ENCODE results near the gene NTSR2. TPM values are rescaled to one million over a fixed set of nuclear protein-coding genes. Genes with fewer than 3 reads are reported as not detected.

NTSR2 gene
- total RNA-seq, 1 donor from 2014 or later: not detected

DNA sequence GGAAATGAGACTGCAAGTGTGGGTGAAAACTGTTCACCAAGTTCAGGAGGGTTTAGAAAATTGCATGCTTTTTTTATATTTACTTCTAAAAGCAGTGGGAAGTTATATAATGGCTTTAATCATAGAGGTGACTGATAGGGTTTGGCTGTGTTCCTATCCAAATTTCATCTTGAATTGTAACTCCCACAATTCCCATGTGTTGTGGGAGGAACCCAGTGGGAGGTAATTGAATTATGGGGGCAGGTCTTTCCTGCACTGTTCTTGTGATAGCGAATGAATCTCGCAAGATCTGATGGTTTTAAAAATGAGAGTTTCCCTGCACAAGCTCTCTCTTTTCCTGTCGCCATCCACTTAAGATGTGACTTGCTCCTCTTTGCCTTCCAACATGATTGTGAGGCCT lies 35.7 kb upstream of the NTSR2 start:
- no peak overlapping the region for H3K4me3 Mint-ChIP-seq
- intact Hi-C loops (cut with micrococcal nuclease): no loop called here
- no peaks in the 10 kb centered on the region for H3K27me3 Mint-ChIP-seq
- ChIA-PET POLR2A (no interaction called here), CTCF (interaction anchor here (1.1 kb wide), 1 partner anchor 74 kb away, joined by 4 read pairs; no protein-coding TSS in a partner anchor)
- no peak overlapping the region for H3K27ac Mint-ChIP-seq
- no peaks in the 10 kb centered on the region for H3K4me1 Mint-ChIP-seq
- TF ChIP-seq, protein P1, sequence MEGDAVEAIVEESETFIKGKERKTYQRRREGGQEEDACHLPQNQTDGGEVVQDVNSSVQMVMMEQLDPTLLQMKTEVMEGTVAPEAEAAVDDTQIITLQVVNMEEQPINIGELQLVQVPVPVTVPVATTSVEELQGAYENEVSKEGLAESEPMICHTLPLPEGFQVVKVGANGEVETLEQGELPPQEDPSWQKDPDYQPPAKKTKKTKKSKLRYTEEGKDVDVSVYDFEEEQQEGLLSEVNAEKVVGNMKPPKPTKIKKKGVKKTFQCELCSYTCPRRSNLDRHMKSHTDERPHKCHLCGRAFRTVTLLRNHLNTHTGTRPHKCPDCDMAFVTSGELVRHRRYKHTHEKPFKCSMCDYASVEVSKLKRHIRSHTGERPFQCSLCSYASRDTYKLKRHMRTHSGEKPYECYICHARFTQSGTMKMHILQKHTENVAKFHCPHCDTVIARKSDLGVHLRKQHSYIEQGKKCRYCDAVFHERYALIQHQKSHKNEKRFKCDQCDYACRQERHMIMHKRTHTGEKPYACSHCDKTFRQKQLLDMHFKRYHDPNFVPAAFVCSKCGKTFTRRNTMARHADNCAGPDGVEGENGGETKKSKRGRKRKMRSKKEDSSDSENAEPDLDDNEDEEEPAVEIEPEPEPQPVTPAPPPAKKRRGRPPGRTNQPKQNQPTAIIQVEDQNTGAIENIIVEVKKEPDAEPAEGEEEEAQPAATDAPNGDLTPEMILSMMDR (IDR thresholded peaks at IDR 0.05): no peak
- ATAC-seq (ENCODE audit: low read depth): no peak
- no peaks in the 10 kb centered on the region for H3K9me3 Mint-ChIP-seq
- H3K36me3 Mint-ChIP-seq (ENCODE audit: low read depth): no peaks in the 10 kb centered on the region
- no peak for DNase-seq

GRCh38 chr2:11705063-11705462 lies 35.1 kb upstream of the NTSR2 start:
- H3K9me3 Mint-ChIP-seq: no peaks in the 10 kb centered on the region
- intact Hi-C loops (cut with micrococcal nuclease): no loop called here
- no peaks in the 10 kb centered on the region for H3K27me3 Mint-ChIP-seq
- TF ChIP-seq, protein P1 (IDR thresholded peaks at IDR 0.05): no peak
- no peak overlapping the region for H3K4me3 Mint-ChIP-seq
- H3K27ac Mint-ChIP-seq: no peak overlapping the region
- H3K4me1 Mint-ChIP-seq: no peaks in the 10 kb centered on the region
- ChIA-PET POLR2A (no interaction called here), CTCF (interaction anchor here (1.1 to 2.1 kb wide), 3 partner anchors 12 to 75 kb away, joined by 4 to 5 read pairs (median 4); no protein-coding TSS in a partner anchor)
- no peak for DNase-seq
- no peak for ATAC-seq (ENCODE audit: low read depth)
- H3K36me3 Mint-ChIP-seq (ENCODE audit: low read depth): no peaks in the 10 kb centered on the region

DNA sequence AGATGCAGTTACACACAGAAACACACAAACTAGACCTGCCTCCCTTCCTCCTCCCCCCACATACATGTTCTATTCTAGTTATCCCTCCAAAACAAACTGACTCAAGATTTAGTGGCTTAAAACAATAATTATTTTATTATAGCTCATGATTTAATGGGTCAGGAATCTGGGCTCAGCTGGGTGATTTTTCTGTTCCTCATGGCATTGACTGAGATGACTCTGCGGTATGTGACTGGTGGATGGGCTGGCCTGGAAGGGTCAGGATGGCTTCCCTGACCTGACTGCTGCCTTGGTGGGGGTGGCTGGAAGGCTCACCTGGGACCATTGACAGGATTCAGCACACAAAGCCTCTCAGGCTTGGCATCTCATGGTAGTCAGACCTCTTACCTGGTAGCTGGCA lies 33.7 kb upstream of the NTSR2 start:
- DNase-seq (no peak), ATAC-seq (ENCODE audit: low read depth) (no peak)
- H3K27me3 Mint-ChIP-seq: no peaks in the 10 kb centered on the region
- intact Hi-C loops (cut with micrococcal nuclease): loop anchor here (2.0 kb wide), 1 partner anchor 51 kb away; no protein-coding TSS in a partner anchor
- no peak overlapping the region for H3K4me3 Mint-ChIP-seq
- POLR2A ChIA-PET: no interaction called here
- CTCF ChIA-PET: interaction anchor here (0.9 to 2.1 kb wide), 2 partner anchors 11 to 76 kb away, joined by 5 read pairs; no protein-coding TSS in a partner anchor
- H3K36me3 Mint-ChIP-seq (ENCODE audit: low read depth): no peaks in the 10 kb centered on the region
- no peak overlapping the region for H3K27ac Mint-ChIP-seq
- TF ChIP-seq, protein P1 (IDR thresholded peaks at IDR 0.05): no peak
- H3K9me3 Mint-ChIP-seq: no peaks in the 10 kb centered on the region
- H3K4me1 Mint-ChIP-seq: no peaks in the 10 kb centered on the region

GRCh38 chr2:11702946-11703345 lies 33.0 kb upstream of the NTSR2 start:
- H3K36me3 Mint-ChIP-seq (ENCODE audit: low read depth): no peaks in the 10 kb centered on the region
- TF ChIP-seq, protein P1 (IDR thresholded peaks at IDR 0.05): no peak
- H3K9me3 Mint-ChIP-seq: no peaks in the 10 kb centered on the region
- intact Hi-C loops (cut with micrococcal nuclease): loop anchor here (2.0 kb wide), 1 partner anchor 52 kb away; no protein-coding TSS in a partner anchor
- no peaks in the 10 kb centered on the region for H3K27me3 Mint-ChIP-seq
- H3K4me1 Mint-ChIP-seq: no peaks in the 10 kb centered on the region
- POLR2A ChIA-PET: no interaction called here
- no peak for DNase-seq
- no peak overlapping the region for H3K27ac Mint-ChIP-seq
- H3K4me3 Mint-ChIP-seq: no peak overlapping the region
- ATAC-seq (ENCODE audit: low read depth): no peak
- CTCF ChIA-PET: no interaction called here

DNA sequence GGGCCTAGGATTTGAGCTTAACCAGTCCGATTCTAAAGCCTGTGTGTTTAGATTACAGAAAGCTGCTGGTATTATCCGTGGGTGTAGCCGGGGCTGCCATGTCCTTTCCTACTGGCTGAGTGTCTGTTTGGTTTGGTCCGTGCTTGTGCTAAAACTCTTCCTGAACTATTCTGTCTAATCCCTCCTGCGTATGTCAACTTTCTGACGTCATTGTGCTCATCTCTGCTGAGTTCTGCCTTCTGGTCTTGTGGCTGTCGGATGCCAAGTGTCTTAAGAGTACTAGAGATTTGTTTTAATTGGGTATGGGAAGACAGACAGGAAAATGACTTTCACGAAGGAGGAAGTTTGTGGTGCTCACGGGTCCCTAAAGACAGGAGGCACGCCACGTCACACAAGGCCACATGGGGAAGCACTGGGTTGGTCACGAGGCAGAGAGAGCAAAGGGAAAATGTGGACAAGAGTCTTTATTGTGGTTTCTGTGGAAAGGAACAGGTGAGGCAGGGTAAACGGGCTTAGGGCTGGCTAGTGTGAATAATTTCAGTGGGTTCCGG lies 31.8 kb upstream of the NTSR2 start:
- Mint-ChIP-seq H3K27ac (no peak overlapping the region), H3K4me3 (no peak overlapping the region), H3K4me1 (no peaks in the 10 kb centered on the region), H3K9me3 (no peaks in the 10 kb centered on the region), H3K27me3 (no peaks in the 10 kb centered on the region), H3K36me3 (ENCODE audit: low read depth) (no peaks in the 10 kb centered on the region)
- ChIA-PET CTCF (interaction anchor here (1.8 kb wide), 1 partner anchor 77 kb away, joined by 5 read pairs; no protein-coding TSS in a partner anchor), POLR2A (interaction anchor here (1.0 kb wide), 1 partner anchor 45 kb away, joined by 3 read pairs; the partner anchor contains the start of gene LPIN1)
- intact Hi-C loops (cut with micrococcal nuclease): loop anchor here (2.0 kb wide), 1 partner anchor 53 kb away; no protein-coding TSS in a partner anchor
- ATAC-seq (ENCODE audit: low read depth) (peak; percentile 77), DNase-seq (no peak)
- TF ChIP-seq, protein P1 (IDR thresholded peaks at IDR 0.05): no peak

All from activated B cell treated with CpG ODN at 0.5 μM for 24 hours (primary cell).